ENCODE results near the gene GABARAP. TPM values are rescaled to one million over a fixed set of nuclear protein-coding genes. Genes with fewer than 3 reads are reported as not detected.

GABARAP gene
- total RNA-seq, 1 donor from 2014 or later = 223 TPM

DNA sequence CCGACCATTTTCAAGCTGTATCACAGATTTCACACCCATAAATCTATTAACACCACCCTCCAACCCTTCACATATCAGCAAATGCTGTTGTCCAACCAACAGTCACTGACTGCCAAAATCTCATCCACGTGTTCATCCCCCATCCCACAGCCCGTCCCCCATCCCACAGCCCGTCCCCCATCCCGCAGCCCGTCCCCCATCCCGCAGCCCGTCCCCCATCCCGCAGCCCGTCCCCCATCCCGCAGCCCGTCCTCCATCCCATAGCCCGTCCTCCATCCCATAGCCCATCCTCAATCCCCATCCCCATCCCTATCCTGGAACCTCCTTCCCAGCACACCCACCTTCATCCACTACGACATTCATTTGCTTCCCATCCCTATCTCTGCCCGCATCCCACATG, 36.7 kb downstream of the GABARAP start:
- DNase-seq = no peak

- peak; percentile 92 for DNase-seq
Measured at GRCh38 chr17:7204828-7205461, 37.3 kb downstream of the GABARAP start.

DNA sequence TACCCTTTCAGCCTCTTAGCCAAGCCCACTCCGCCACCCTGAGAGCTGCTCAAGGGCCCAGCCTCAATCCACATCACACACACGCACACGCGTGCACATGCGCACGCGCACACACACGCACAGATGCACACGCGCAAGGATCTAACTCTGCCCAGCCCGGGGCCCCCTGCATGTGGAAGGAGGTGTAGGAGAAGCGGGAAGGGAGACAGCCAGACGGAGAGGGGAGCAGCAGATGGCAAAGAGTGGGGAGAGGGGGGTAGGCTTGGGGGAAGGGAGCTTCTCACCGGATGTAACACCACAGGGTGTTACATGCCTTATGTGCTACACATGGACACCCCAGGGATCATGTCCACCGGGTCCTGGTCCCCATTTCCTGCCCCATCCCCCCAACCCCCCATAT, 37.9 kb downstream of the GABARAP start:
- DNase-seq = no peak

GRCh38 chr17:7203391-7203790, 38.9 kb downstream of the GABARAP start:
- no peak for DNase-seq

DNA sequence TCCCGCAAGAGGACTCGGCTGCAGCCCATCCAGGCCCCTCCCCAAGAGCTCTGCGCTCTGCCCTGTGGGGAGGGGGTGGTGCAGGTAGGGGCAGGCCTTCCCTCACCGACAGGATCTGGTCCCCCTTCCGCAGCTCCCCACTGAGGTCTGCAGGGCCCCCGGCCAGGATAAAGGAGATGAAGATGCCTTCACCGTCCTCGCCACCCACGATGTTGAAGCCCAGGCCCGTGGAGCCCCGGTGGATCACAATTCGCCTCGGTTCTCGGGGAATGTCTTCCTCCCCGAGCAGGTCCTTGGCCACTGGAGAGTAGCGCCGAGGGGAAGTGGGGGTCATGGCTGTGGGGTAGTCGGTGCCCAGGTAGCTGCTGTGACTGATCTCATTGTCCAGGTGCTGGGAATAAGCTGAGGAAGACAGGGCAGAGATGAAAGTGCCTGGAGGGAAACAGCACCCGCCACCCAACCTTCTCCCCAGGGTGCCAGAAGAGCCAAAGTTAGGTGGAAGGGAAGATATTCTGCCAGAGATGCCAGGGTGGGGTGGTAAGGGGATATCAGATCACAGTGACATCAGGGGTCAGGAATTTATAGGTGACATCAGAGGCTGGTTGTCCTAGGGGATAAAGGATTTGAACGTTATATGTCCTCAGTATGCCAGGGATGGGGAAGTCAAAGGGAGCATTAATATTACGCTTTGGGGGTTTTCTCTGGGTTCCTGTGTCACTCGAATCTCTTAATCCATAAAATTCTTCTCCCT, 45.4 kb downstream of the GABARAP start:
- DNase-seq = no peak

- DNase-seq = no peak
Measured at GRCh38 chr17:7195971-7196370, 46.3 kb downstream of the GABARAP start.

DNA sequence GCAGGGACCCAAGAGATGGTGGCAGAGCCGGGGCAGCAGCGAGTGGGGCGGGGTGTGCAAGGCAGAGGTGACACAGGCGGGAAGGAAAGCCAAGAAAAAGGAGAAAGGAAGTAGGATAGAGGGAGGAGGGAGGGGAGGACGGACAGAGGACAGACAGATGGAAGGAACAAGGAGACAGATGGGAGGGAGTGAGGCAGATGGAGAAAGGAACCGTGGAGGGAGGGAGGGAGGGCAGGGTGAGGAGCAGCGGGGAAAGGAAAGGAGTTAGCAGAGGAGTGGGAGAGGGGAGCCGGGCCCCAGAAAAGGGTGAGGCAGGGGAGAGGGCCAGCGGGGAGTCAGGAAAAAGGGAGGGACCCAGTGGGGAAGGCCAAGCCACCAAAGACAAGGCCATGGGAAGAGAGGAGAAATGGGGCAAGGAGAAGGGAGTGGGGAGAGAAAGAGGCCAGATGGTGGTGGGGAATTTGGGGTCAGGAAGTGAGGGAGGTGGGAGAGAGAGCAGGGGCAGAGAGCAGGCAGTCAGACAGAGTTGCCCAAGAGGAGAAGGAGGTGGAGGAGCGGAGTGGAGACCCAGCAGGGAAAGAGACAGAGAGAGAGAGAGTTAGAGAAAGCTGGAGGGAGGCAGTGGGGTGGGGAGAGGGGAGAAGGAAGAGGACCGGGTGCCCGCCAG, 49.8 kb downstream of the GABARAP start:
- DNase-seq = no peak

DNA sequence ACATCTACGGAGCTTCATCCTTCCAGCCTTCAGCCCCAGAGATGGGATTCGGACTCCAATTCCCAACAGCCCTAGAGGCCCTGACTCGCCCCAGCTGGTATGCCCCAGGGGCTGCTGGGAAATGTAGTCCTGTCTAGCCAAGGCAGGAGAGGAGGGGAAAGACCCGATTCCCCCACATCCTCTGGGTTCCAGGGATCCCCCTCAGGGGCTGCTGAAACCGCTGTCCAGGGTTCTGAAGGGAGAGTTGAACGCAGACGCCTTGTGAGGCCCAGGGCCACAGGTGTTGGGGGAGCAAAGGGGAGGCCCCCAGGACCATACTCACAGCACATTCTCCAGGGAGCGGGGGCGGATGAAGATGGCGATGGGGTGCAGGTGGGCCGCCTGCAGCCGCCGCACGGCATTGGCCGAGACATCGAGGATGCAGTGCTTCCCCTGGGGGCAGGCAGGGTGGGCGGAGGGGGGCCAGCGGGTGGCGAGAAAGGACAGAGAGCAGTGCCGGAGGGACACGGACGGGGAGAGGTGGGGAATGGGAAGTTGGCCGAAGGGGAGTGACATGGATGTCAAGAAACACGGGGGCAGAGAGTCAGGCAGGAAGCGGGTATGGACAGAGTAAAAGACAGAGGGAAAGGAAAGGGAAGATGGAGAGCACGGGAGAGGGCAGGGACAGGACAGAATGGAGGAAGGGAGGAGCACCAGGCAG, 50.5 kb downstream of the GABARAP start:
- DNase-seq = no peak

- no peak for DNase-seq
Measured at GRCh38 chr17:7191069-7191468, 51.2 kb downstream of the GABARAP start.

GRCh38 chr17:7190276-7190917, 51.9 kb downstream of the GABARAP start:
- no peak for DNase-seq

Small RNA genes lying within 50 kb of the gene (small RNA-seq; reads per million reads assigned to genes)
- not detected for gene AC120057.4 (ENCODE audit: low replicate concordance)
- gene MIR324 (ENCODE audit: low replicate concordance) = 13.1 reads per million, percentile 93 among the genes with 10 or more reads in this experiment
- not detected for gene RF00019 (ENCODE audit: low replicate concordance)

Other genes with a start within 250 kb of the GABARAP start
- 1.2 TPM for gene ALOX12, start 246.4 kb downstream of the GABARAP start, total RNA-seq
- 57.5 TPM for gene RNASEK, start 229.8 kb downstream of the GABARAP start, total RNA-seq
- 7.6 TPM for gene BCL6B, start 219.4 kb downstream of the GABARAP start, total RNA-seq
- gene SLC16A13, start 206.4 kb downstream of the GABARAP start, total RNA-seq = 0.69 TPM
- gene SLC16A11, start 198.4 kb downstream of the GABARAP start, total RNA-seq = 0.69 TPM
- gene CLEC10A, start 162.2 kb downstream of the GABARAP start, total RNA-seq = 3.7 TPM
- 0.39 TPM for gene ASGR2, start 127.6 kb downstream of the GABARAP start, total RNA-seq
- 3.7 TPM for gene ASGR1, start 63.1 kb downstream of the GABARAP start, total RNA-seq
- gene DLG4, start 22.6 kb downstream of the GABARAP start, total RNA-seq = 16.5 TPM
- 261 TPM for gene ACADVL, start 22.5 kb downstream of the GABARAP start, total RNA-seq
- 47.5 TPM for gene DVL2, start 7.9 kb downstream of the GABARAP start, total RNA-seq
- 27.0 TPM for gene PHF23, start 3.0 kb downstream of the GABARAP start, total RNA-seq
- 44.1 TPM for gene CTDNEP1, start 9.3 kb upstream of the GABARAP start, total RNA-seq
- gene ELP5, start 9.8 kb upstream of the GABARAP start, total RNA-seq = 27.5 TPM
- 5.4 TPM for gene CLDN7, start 20.0 kb upstream of the GABARAP start, total RNA-seq
- gene SLC2A4, start 39.3 kb upstream of the GABARAP start, total RNA-seq = 11.7 TPM
- gene YBX2, start 52.2 kb upstream of the GABARAP start, total RNA-seq = 1.3 TPM
- gene EIF5A, start 65.2 kb upstream of the GABARAP start, total RNA-seq = 186 TPM
- 17.2 TPM for gene GPS2, start 72.9 kb upstream of the GABARAP start, total RNA-seq
- 14.2 TPM for gene NEURL4, start 86.9 kb upstream of the GABARAP start, total RNA-seq
- 4.7 TPM for gene ACAP1, start 94.1 kb upstream of the GABARAP start, total RNA-seq
- gene KCTD11, start 109.7 kb upstream of the GABARAP start, total RNA-seq = 6.3 TPM
- not detected for gene TMEM95, start 112.7 kb upstream of the GABARAP start, total RNA-seq
- 2.5 TPM for gene TNK1, start 138.6 kb upstream of the GABARAP start, total RNA-seq
- gene PLSCR3, start 152.1 kb upstream of the GABARAP start, total RNA-seq = 16.0 TPM
- gene TMEM256, start 161.6 kb upstream of the GABARAP start, total RNA-seq = 75.9 TPM
- 8.8 TPM for gene NLGN2, start 165.4 kb upstream of the GABARAP start, total RNA-seq
- gene SPEM1, start 177.9 kb upstream of the GABARAP start, total RNA-seq = not detected
- gene SPEM2, start 183.2 kb upstream of the GABARAP start, total RNA-seq = not detected
- gene SPEM3, start 186.4 kb upstream of the GABARAP start, total RNA-seq = not detected
- 3.3 TPM for gene TMEM102, start 193.0 kb upstream of the GABARAP start, total RNA-seq
- gene FGF11, start 197.1 kb upstream of the GABARAP start, total RNA-seq = 3.4 TPM
- gene CHRNB1, start 202.6 kb upstream of the GABARAP start, total RNA-seq = 12.5 TPM
- gene ZBTB4, start 237.2 kb upstream of the GABARAP start, total RNA-seq = 16.7 TPM
- not detected for gene SLC35G6, start 239.0 kb upstream of the GABARAP start, total RNA-seq
- gene POLR2A, start 241.9 kb upstream of the GABARAP start, total RNA-seq = 73.0 TPM

Data from skin of body (tissue), 3 donors.